ENCODE results near the gene STIM2.

STIM2 gene

GRCh38 chr4:26870576-26871262 lies 10.1 kb downstream of the STIM2 start:
- DNase-seq: no peak
- H3K9me3 ChIP-seq: no peaks in the 10 kb centered on the region
- H3K4me1 ChIP-seq: peaks cover 5% of the 10 kb centered on the region; the same call in 1 of the 2 replicates
- no peaks in the 10 kb centered on the region for H3K27me3 ChIP-seq
- no peak for TF ChIP-seq CTCF (IDR thresholded peaks at IDR 0.05; ENCODE audit: low read depth, low read length)
- no peak overlapping the region for H3K4me3 ChIP-seq (ENCODE audit: low read depth, low read length)
- H3K36me3 ChIP-seq: no peaks in the 10 kb centered on the region

- peak; percentile 43 for DNase-seq
- no peaks in the 10 kb centered on the region for H3K36me3 ChIP-seq
- H3K4me3 ChIP-seq (ENCODE audit: low read depth, low read length): no peak overlapping the region
- no peaks in the 10 kb centered on the region for H3K27me3 ChIP-seq
- peaks cover 5% of the 10 kb centered on the region; the same call in 1 of the 2 replicates for H3K4me1 ChIP-seq
- no peak for TF ChIP-seq CTCF (IDR thresholded peaks at IDR 0.05; ENCODE audit: low read depth, low read length)
- H3K9me3 ChIP-seq: no peaks in the 10 kb centered on the region
Observed at GRCh38 chr4:26871611-26872010, 11.0 kb downstream of the STIM2 start.

GRCh38 chr4:26873391-26874026 lies 12.9 kb downstream of the STIM2 start:
- Histone ChIP-seq H3K36me3 (no peaks in the 10 kb centered on the region), H3K4me3 (ENCODE audit: low read depth, low read length) (no peak overlapping the region), H3K27me3 (no peaks in the 10 kb centered on the region), H3K4me1 (peaks cover 5% of the 10 kb centered on the region; the same call in 1 of the 2 replicates), H3K9me3 (no peaks in the 10 kb centered on the region)
- TF ChIP-seq CTCF (IDR thresholded peaks at IDR 0.05; ENCODE audit: low read depth, low read length): no peak
- no peak for DNase-seq

- peaks cover 5% of the 10 kb centered on the region; the same call in 1 of the 2 replicates for H3K4me1 ChIP-seq
- no peak for DNase-seq
- no peaks in the 10 kb centered on the region for H3K36me3 ChIP-seq
- H3K4me3 ChIP-seq (ENCODE audit: low read depth, low read length): no peak overlapping the region
- H3K27me3 ChIP-seq: no peaks in the 10 kb centered on the region
- TF ChIP-seq CTCF (IDR thresholded peaks at IDR 0.05; ENCODE audit: low read depth, low read length): no peak
- H3K9me3 ChIP-seq: no peaks in the 10 kb centered on the region
Observed at GRCh38 chr4:26874110-26874509, 13.5 kb downstream of the STIM2 start.

- H3K36me3 ChIP-seq: no peaks in the 10 kb centered on the region
- no peaks in the 10 kb centered on the region for H3K4me1 ChIP-seq
- H3K4me3 ChIP-seq (ENCODE audit: low read depth, low read length): no peak overlapping the region
- H3K27me3 ChIP-seq: no peaks in the 10 kb centered on the region
- no peaks in the 10 kb centered on the region; the same call in 1 of the 2 replicates for H3K9me3 ChIP-seq
- no peak for TF ChIP-seq CTCF (IDR thresholded peaks at IDR 0.05; ENCODE audit: low read depth, low read length)
- no peak for DNase-seq
Observed at GRCh38 chr4:26877406-26877805, 16.8 kb downstream of the STIM2 start.

- no peaks in the 10 kb centered on the region; the same call in 1 of the 2 replicates for H3K9me3 ChIP-seq
- no peak for DNase-seq
- no peak overlapping the region for H3K4me3 ChIP-seq (ENCODE audit: low read depth, low read length)
- H3K27me3 ChIP-seq: no peaks in the 10 kb centered on the region
- no peak for TF ChIP-seq CTCF (IDR thresholded peaks at IDR 0.05; ENCODE audit: low read depth, low read length)
- no peaks in the 10 kb centered on the region for H3K4me1 ChIP-seq
- H3K36me3 ChIP-seq: no peaks in the 10 kb centered on the region
Observed at GRCh38 chr4:26877961-26878360, 17.3 kb downstream of the STIM2 start.

Measured in BE2C (cell line).